HEK293 (cell line): ENCODE measurements around the gene EPS8L1.

Experiments used
- CTCF ChIP-seq: fragments of 450-650 bp; formaldehyde crosslinking; IDR thresholded peaks from 2 replicates; pipeline ENCODE4 v1.5.1; 2016; ENCODE audit warnings: missing biosample characterization, missing genetic modification characterization
- SP2 ChIP-seq: fragments of 450-650 bp; formaldehyde crosslinking; IDR thresholded peaks from 2 replicates; pipeline ENCODE4 v1.5.1; 2016; ENCODE audit warnings: missing biosample characterization, missing genetic modification characterization
- TSHZ1 ChIP-seq: fragments of 450-650 bp; formaldehyde crosslinking; IDR thresholded peaks from 2 replicates; pipeline ENCODE4 v1.5.1; 2016; ENCODE audit warnings: missing biosample characterization, missing genetic modification characterization, borderline replicate concordance
- YY1 ChIP-seq: fragments of 450-650 bp; formaldehyde crosslinking; IDR thresholded peaks from 2 replicates; pipeline ENCODE4 v1.5.1; 2018; ENCODE audit warnings: missing biosample characterization, missing genetic modification characterization
- ZBTB44 ChIP-seq: fragments of 450-650 bp; IDR thresholded peaks from 2 replicates; pipeline ENCODE4 v1.5.1; 2018; ENCODE audit warnings: missing biosample characterization, mild to moderate bottlenecking, missing genetic modification characterization
- ZFP37 ChIP-seq: fragments of 450-650 bp; formaldehyde crosslinking; IDR thresholded peaks from 2 replicates; pipeline ENCODE4 v1.5.1; 2016; ENCODE audit warnings: missing biosample characterization, missing genetic modification characterization
- ZNF121 ChIP-seq: fragments of 450-650 bp; formaldehyde crosslinking; IDR thresholded peaks from 2 replicates; pipeline ENCODE4 v1.5.1; 2016; ENCODE audit warnings: missing biosample characterization, missing genetic modification characterization
- ZNF155 ChIP-seq: fragments of 450-650 bp; formaldehyde crosslinking; IDR thresholded peaks from 2 replicates; pipeline ENCODE4 v1.5.1; 2016; ENCODE audit warnings: missing biosample characterization, missing genetic modification characterization
- ZNF248 ChIP-seq: fragments of 450-650 bp; formaldehyde crosslinking; IDR thresholded peaks from 2 replicates; pipeline ENCODE4 v1.5.1; 2017; ENCODE audit warnings: missing biosample characterization, missing genetic modification characterization
- ZNF37A ChIP-seq: fragments of 450-650 bp; IDR thresholded peaks from 2 replicates; pipeline ENCODE4 v1.5.1; 2018; ENCODE audit warnings: missing biosample characterization, missing genetic modification characterization
- ZXDB ChIP-seq: fragments of 450-650 bp; formaldehyde crosslinking; IDR thresholded peaks from 2 replicates; pipeline ENCODE4 v1.5.1; 2016; ENCODE audit warnings: missing biosample characterization, missing genetic modification characterization

GRCh38 chr19:55096061-55096701, 20.5 kb downstream of the EPS8L1 start:
- TF ChIP-seq ZNF155 (tag by site-specific recombination) = no peak
- no peak for TF ChIP-seq CTCF
- TF ChIP-seq SP2 (tag by site-specific recombination) = no peak
- TF ChIP-seq TSHZ1 (tag by site-specific recombination) = no peak
- TF ChIP-seq ZBTB44 (tag by site-specific recombination) = no peak
- no peak for TF ChIP-seq ZNF37A (tag by site-specific recombination)
- no peak for TF ChIP-seq YY1 (tag by site-specific recombination)
- no peak for TF ChIP-seq ZNF121 (tag by site-specific recombination)
- no peak for TF ChIP-seq ZFP37 (tag by site-specific recombination)
- TF ChIP-seq ZXDB (tag by site-specific recombination) = no peak
- no peak for TF ChIP-seq ZNF248
